SK-N-SH (cell line): ENCODE measurements around the gene MUC5B. TPM values are rescaled to one million over a fixed set of nuclear protein-coding genes. Genes with fewer than 3 reads are reported as not detected.

Source experiments
- CTCF ChIA-PET: fragments of 300-600, 350-600 bp; formaldehyde crosslinking; extraction: SDS; loops from one replicate; lab custom pipeline; 2021; lab: Yijun Ruan, JAX
- POLR2A ChIA-PET: fragments of 350-600 bp; sonication (Branson Sonifier 250); formaldehyde crosslinking; extraction: SDS; loops from one replicate; lab custom pipeline; 2020; ENCODE audit warnings: antibody characterized with exemption, inconsistent platforms; lab: Yijun Ruan, JAX
- DNase-seq: peaks from one replicate; pipeline ENCODE4 v3.0.0; 2012
- H2AFZ ChIP-seq: fragments of 200-600 bp; sonication (generic); 2 replicates; pipeline ENCODE4 v1.8.1; 2016; ENCODE audit warnings: antibody characterized with exemption, mild to moderate bottlenecking, low read depth
- H3F3A ChIP-seq: fragments of 200-600 bp; sonication (generic); replicated peaks from 2 replicates; pipeline ENCODE3; 2016; ENCODE audit warnings: antibody characterized with exemption, mild to moderate bottlenecking; ENCODE audit not compliant: insufficient read depth
- H3K27ac ChIP-seq, 2 experiments: fragments of 200-500 bp in 1 of 2; fragments of 200-600 bp in 1 of 2; sonication (Bioruptor generic) in 1 of 2; sonication (generic), shearing (Covaris generic) in 1 of 2; 2 replicates each; pipeline versions ENCODE4 v1.5.1 to v1.6.1; 2014 to 2016; ENCODE audit warnings: low read depth in 2 of 2, inconsistent platforms in 1 of 2, low read length in 1 of 2, mild to moderate bottlenecking in 1 of 2, mixed read lengths in 1 of 2
- H3K27me3 ChIP-seq: fragments of 200-600 bp; sonication (generic), shearing (Covaris generic); 2 replicates; pipeline ENCODE4 v1.6.1; 2016; ENCODE audit warnings: mixed run types; ENCODE audit not compliant: insufficient read depth
- H3K36me3 ChIP-seq, 2 experiments: fragments of 200-500 bp in 1 of 2; fragments of 200-600 bp in 1 of 2; sonication (Bioruptor generic) in 1 of 2; sonication (generic) in 1 of 2; replicated peaks in 1 of 2; 2 replicates each; pipeline versions ENCODE3 to v1.5.1; 2014 to 2016; ENCODE audit warnings: low read length in 1 of 2, mild to moderate bottlenecking in 1 of 2; ENCODE audit not compliant: insufficient read depth in 2 of 2, control insufficient read depth in 1 of 2
- H3K4me1 ChIP-seq, 2 experiments: fragments of 200-500 bp in 1 of 2; fragments of 200-600 bp in 1 of 2; sonication (Bioruptor generic) in 1 of 2; sonication (generic), shearing (Covaris generic) in 1 of 2; 2 replicates each; pipeline versions ENCODE4 v1.5.1 to v1.6.1; 2014 to 2016; ENCODE audit warnings: low read depth in 1 of 2, low read length in 1 of 2, mixed run types in 1 of 2; ENCODE audit not compliant: insufficient read depth in 2 of 2, control insufficient read depth in 1 of 2
- H3K4me2 ChIP-seq: fragments of 200-600 bp; sonication (generic), shearing (Covaris generic); 2 replicates; pipeline ENCODE4 v1.6.1; 2017; ENCODE audit warnings: mixed run types
- H3K4me3 ChIP-seq, 2 experiments: fragments of 200-500 bp in 1 of 2; fragments of 200-600 bp in 1 of 2; sonication (Bioruptor generic) in 1 of 2; sonication (generic), shearing (Covaris generic) in 1 of 2; 2 replicates each; pipeline versions ENCODE4 v1.5.1 to v1.8.1; 2014 to 2016; ENCODE audit warnings: low read depth in 2 of 2, inconsistent platforms in 1 of 2, low read length in 1 of 2, mild to moderate bottlenecking in 1 of 2, mixed read lengths in 1 of 2, moderate library complexity in 1 of 2
- H3K79me2 ChIP-seq: fragments of 200-600 bp; sonication (generic); 2 replicates; pipeline ENCODE4 v1.8.1; 2017; ENCODE audit warnings: mild to moderate bottlenecking; ENCODE audit not compliant: insufficient read depth
- H3K9ac ChIP-seq: fragments of 200-600 bp; sonication (generic); 2 replicates; pipeline ENCODE4 v1.6.1; 2017; ENCODE audit warnings: mixed run types
- H3K9me2 ChIP-seq: fragments of 200-600 bp; sonication (generic); 2 replicates; pipeline ENCODE4 v1.6.1; 2017; ENCODE audit warnings: mixed run types
- H3K9me3 ChIP-seq: fragments of 200-600 bp; sonication (generic); 2 replicates; pipeline ENCODE4 v1.6.1; 2017; ENCODE audit warnings: mixed run types, mild to moderate bottlenecking, moderate library complexity
- H4K20me1 ChIP-seq: fragments of 200-600 bp; sonication (generic); 2 replicates; pipeline ENCODE4 v1.6.1; 2017; ENCODE audit warnings: mild to moderate bottlenecking, mixed run types; ENCODE audit not compliant: insufficient read depth
- CHD2 ChIP-seq: fragments of 150-350 bp; IDR thresholded peaks from 2 replicates; pipeline ENCODE4 v1.6.1; 2018; ENCODE audit warnings: low read length; ENCODE audit not compliant: partially characterized antibody
- CTCF ChIP-seq: fragments of 200-600 bp; sonication (generic); IDR thresholded peaks from 2 replicates; pipeline ENCODE4 v1.6.1; 2017; ENCODE audit warnings: antibody characterized with exemption, mild to moderate bottlenecking, moderate library complexity
- FOXM1 ChIP-seq: IDR thresholded peaks from 2 replicates; pipeline ENCODE4 v1.4.0; 2012; ENCODE audit warnings: low read depth, mild to moderate bottlenecking
- GABPA ChIP-seq: IDR thresholded peaks from 2 replicates; pipeline ENCODE4 v1.4.0; 2012; ENCODE audit warnings: low read depth, mild to moderate bottlenecking
- JUND ChIP-seq: IDR thresholded peaks from 2 replicates; pipeline ENCODE4 v1.4.0; 2012
- NFIC ChIP-seq: IDR thresholded peaks from 2 replicates; pipeline ENCODE4 v1.4.0; 2012; ENCODE audit warnings: borderline replicate concordance
- REST ChIP-seq: IDR thresholded peaks from 2 replicates; pipeline ENCODE4 v1.6.1; 2012; ENCODE audit warnings: mild to moderate bottlenecking, low read depth, low read length, moderate library complexity
- USF1 ChIP-seq: IDR thresholded peaks from 2 replicates; pipeline ENCODE4 v1.4.0; 2012; ENCODE audit warnings: low read depth, borderline replicate concordance
- USF2 ChIP-seq: fragments of 150-350 bp; IDR thresholded peaks from 2 replicates; pipeline ENCODE4 v1.6.1; 2017; ENCODE audit warnings: antibody characterized with exemption, low read length, low read depth, borderline replicate concordance
- WGBS: methylation state at CpG from one replicate; pipeline ENCODE4 v1.1.6; 2017; ENCODE audit warnings: low lambda C conversion rate; 5-methylcytosine and 5-hydroxymethylcytosine counted together
- polyA plus RNA-seq, 3 experiments: library from polyadenylated mRNA; depleted of rRNA; stranded (reverse); fragments of >200 nt; gene quantifications; 2 replicates each; pipeline ENCODE4 v1.2.3, GENCODE V29; 2012
- TF ChIP-seq, protein P1 (sequence below): IDR thresholded peaks from 2 replicates; pipeline ENCODE4 v1.4.0; 2012; ENCODE audit warnings: low read depth, borderline replicate concordance

MUC5B gene
- polyA plus RNA-seq, 1 of the 3 experiments (the other 2 are of a cell fraction), result not detected

DNA sequence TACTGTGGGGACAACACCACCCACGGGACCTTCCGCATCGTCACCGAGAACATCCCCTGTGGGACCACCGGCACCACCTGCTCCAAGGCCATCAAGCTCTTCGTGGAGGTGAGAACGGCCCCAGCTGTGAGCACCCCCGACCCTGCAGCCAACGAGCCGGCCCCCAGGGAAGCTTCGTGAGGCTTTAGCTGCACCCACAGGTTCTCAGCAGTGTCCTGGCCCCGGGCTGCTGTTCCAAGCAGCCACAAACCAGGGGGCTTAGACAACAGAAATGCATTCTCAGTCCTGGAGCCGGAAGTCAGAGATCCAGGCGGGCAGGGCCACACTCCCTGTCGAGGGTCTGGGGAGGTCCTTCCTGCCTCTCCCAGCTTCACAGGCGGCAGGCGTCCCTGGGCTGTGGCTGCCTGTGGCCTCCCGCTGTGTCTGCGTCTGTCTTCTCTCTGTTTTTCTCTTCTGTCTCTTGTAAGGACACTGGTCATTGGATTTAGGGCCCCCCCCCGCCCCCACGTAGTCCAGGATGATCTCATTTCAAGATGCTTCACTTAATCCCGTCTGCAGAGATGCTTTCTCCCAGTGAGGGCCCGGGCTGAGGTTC, 12.5 kb downstream of the MUC5B start:
- WGBS, result 62% methylated on average over 9 of the region's 23 CpGs
- H3K9me3 ChIP-seq, result no peaks in the 10 kb centered on the region
- no peak for TF ChIP-seq CHD2
- no peak for TF ChIP-seq JUND
- TF ChIP-seq FOXM1, result no peak
- no peak for TF ChIP-seq GABPA
- TF ChIP-seq NFIC, result no peak
- TF ChIP-seq, protein P1, sequence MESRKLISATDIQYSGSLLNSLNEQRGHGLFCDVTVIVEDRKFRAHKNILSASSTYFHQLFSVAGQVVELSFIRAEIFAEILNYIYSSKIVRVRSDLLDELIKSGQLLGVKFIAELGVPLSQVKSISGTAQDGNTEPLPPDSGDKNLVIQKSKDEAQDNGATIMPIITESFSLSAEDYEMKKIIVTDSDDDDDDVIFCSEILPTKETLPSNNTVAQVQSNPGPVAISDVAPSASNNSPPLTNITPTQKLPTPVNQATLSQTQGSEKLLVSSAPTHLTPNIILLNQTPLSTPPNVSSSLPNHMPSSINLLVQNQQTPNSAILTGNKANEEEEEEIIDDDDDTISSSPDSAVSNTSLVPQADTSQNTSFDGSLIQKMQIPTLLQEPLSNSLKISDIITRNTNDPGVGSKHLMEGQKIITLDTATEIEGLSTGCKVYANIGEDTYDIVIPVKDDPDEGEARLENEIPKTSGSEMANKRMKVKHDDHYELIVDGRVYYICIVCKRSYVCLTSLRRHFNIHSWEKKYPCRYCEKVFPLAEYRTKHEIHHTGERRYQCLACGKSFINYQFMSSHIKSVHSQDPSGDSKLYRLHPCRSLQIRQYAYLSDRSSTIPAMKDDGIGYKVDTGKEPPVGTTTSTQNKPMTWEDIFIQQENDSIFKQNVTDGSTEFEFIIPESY, result no peak
- no peak for TF ChIP-seq REST
- TF ChIP-seq USF1, result no peak
- no peak for TF ChIP-seq USF2
- no peak for TF ChIP-seq CTCF
- TF ChIP-seq, all 33 proteins: peak for 0
- peak; percentile 26 for DNase-seq
- no peaks in the 10 kb centered on the region for H4K20me1 ChIP-seq
- H3K9ac ChIP-seq, result no peak overlapping the region
- no peaks in the 10 kb centered on the region for H3K9me2 ChIP-seq
- POLR2A ChIA-PET, result no interaction called here
- H2AFZ ChIP-seq, result no peak overlapping the region
- no peaks in the 10 kb centered on the region for H3F3A ChIP-seq
- CTCF ChIA-PET, result interaction anchor here (3.2 kb wide), 1 partner anchor 33 kb away, joined by 8 read pairs; no protein-coding TSS in a partner anchor
- no peak overlapping the region for H3K27ac ChIP-seq
- H3K27me3 ChIP-seq, result no peaks in the 10 kb centered on the region
- H3K4me3 ChIP-seq, result no peak overlapping the region
- H3K4me1 ChIP-seq, result peaks cover 0 to 2% of the 10 kb centered on the region in 2 experiments; a peak in 1 of 4 replicates
- H3K79me2 ChIP-seq, result no peaks in the 10 kb centered on the region
- no peak overlapping the region for H3K4me2 ChIP-seq
- H3K36me3 ChIP-seq, result no peaks in the 10 kb centered on the region
